HG02610 (cell line): Measurements from ENCODE around the gene FTO.

Experiments used
- ATAC-seq: cut with Tn5 transposase; IDR thresholded peaks from one replicate; pipeline ENCODE4 v1.9.1; 2021; ENCODE audit warnings: mild to moderate bottlenecking, moderate library complexity; ENCODE audit not compliant: unreplicated experiment

FTO gene

GRCh38 chr16:54191592-54191991 lies 487.6 kb downstream of the FTO start:
- no peak for ATAC-seq

GRCh38 chr16:54193013-54193664 lies 489.2 kb downstream of the FTO start:
- ATAC-seq: no peak

GRCh38 chr16:54193665-54194333 lies 489.8 kb downstream of the FTO start:
- peak; percentile 79 for ATAC-seq

- ATAC-seq: no peak
Measured at GRCh38 chr16:54194334-54194743, 490.4 kb downstream of the FTO start.

- ATAC-seq: no peak
Measured at GRCh38 chr16:54197758-54198157, 493.8 kb downstream of the FTO start.

- ATAC-seq: no peak
Measured at GRCh38 chr16:54199487-54200160, 495.7 kb downstream of the FTO start.

- ATAC-seq: no peak
Measured at GRCh38 chr16:54200161-54200534, 496.2 kb downstream of the FTO start.

GRCh38 chr16:54200720-54201119 lies 496.8 kb downstream of the FTO start:
- no peak for ATAC-seq

- no peak for ATAC-seq
Measured at GRCh38 chr16:54201200-54201599, 497.2 kb downstream of the FTO start.
